Duodenal mucosa (tissue), 2 donors: ENCODE data around the gene OR10A3.

Experiments
- H3K27ac ChIP-seq: one replicate; pipeline ENCODE4 v1.7.0; 2013; ENCODE audit warnings: low read depth, low read length
- H3K27me3 ChIP-seq, 2 donors: one replicate each; pipeline ENCODE4 v1.7.0; 2013; ENCODE audit warnings: low read length in 2 of 2, control low read depth in 1 of 2; ENCODE audit not compliant: insufficient read depth in 2 of 2, control insufficient read depth in 1 of 2
- H3K36me3 ChIP-seq, 2 donors: one replicate each; pipeline ENCODE4 v1.7.0; 2013; ENCODE audit warnings: low read length in 2 of 2, control low read depth in 1 of 2; ENCODE audit not compliant: insufficient read depth in 2 of 2, control insufficient read depth in 1 of 2
- H3K4me1 ChIP-seq, 2 donors: one replicate each; pipeline ENCODE4 v1.7.0; 2013; ENCODE audit warnings: low read length in 2 of 2, control low read depth in 1 of 2; ENCODE audit not compliant: insufficient read depth in 2 of 2, control insufficient read depth in 1 of 2
- H3K4me3 ChIP-seq, 2 donors: one replicate each; pipeline ENCODE4 v1.7.0; 2013; ENCODE audit warnings: low read length in 2 of 2, low read depth in 1 of 2
- H3K9ac ChIP-seq, 2 donors: one replicate each; pipeline ENCODE4 v1.7.0; 2013; ENCODE audit warnings: low read length in 2 of 2, low read depth in 1 of 2
- H3K9me3 ChIP-seq, 2 donors: one replicate each; pipeline ENCODE4 v1.7.0; 2013; ENCODE audit warnings: low read length in 2 of 2, control low read depth in 1 of 2; ENCODE audit not compliant: control insufficient read depth in 1 of 2

The OR10A3 gene

GRCh38 chr11:7971846-7972245 lies 30.3 kb upstream of the OR10A3 start:
- H3K4me3 ChIP-seq: no peak overlapping the region
- H3K27me3 ChIP-seq: no peaks in the 10 kb centered on the region
- no peak overlapping the region for H3K27ac ChIP-seq
- no peaks in the 10 kb centered on the region for H3K36me3 ChIP-seq
- H3K9ac ChIP-seq: no peak overlapping the region
- no peaks in the 10 kb centered on the region for H3K9me3 ChIP-seq
- H3K4me1 ChIP-seq: no peaks in the 10 kb centered on the region

DNA sequence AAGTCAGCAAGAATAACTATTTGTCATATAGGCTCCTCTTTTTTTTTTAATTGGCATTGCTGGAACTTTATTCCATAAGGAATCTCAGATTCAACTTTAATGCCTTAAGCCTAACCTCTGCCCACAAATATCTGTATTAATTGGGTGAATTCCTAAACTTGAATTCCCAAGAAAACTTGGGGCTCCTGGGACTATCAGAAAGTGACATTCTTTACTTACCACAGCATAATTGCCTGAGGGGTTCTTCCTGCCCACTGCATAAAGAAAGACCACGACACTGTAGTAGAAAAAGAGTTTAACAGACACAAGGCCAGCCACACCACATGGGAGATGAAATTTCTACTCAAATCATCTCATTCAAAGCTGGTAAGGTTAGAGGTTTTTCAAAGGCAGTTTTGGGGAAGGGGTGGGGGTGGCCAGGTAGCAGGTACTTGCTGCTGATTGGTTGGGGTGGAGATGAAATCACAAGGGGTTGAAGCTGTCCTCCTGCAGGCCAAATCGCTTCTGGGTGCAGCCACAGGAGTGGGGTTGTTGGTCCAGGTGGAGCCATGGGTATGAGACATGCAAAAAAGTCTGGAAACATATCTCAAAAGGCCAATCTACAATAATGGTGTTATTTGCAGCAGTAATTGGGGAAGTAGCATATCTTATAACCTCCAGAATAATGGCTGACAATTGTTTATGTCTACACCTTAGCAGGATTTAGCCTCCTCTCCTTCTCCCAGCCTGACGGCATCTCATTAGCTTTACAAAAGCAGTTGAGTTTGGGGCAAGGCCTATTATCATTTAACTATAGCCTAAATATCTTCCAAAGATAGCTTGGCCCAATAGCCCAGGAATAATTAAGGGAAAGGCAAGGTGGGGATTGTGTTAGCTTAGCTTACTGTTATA lies 28.5 kb upstream of the OR10A3 start:
- no peaks in the 10 kb centered on the region for H3K36me3 ChIP-seq
- H3K9me3 ChIP-seq: no peaks in the 10 kb centered on the region
- no peaks in the 10 kb centered on the region for H3K27me3 ChIP-seq
- H3K4me1 ChIP-seq: no peaks in the 10 kb centered on the region
- H3K9ac ChIP-seq: no peak overlapping the region
- H3K4me3 ChIP-seq: no peak overlapping the region
- no peak overlapping the region for H3K27ac ChIP-seq

DNA sequence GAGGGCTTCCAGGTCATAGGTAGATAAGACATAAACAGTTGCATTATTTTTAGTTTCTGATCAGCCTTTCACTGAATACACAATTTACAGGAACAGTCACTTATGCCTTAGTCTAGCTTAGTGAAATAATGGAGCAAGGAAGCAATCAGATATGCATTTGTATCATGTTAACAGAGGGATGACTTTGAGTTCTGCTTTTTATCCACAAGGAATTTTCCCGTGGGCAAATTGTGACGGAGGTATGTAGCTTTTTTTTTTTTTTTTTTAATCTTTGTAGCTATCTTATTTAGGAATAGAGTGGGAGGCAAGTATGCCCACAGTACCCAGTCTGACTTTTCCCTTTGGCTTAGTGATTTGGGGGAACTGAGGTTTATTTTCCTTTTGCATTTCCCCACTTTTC lies 27.2 kb upstream of the OR10A3 start:
- no peak overlapping the region for H3K4me3 ChIP-seq
- H3K36me3 ChIP-seq: no peaks in the 10 kb centered on the region
- no peaks in the 10 kb centered on the region for H3K9me3 ChIP-seq
- no peaks in the 10 kb centered on the region for H3K27me3 ChIP-seq
- no peak overlapping the region for H3K9ac ChIP-seq
- no peak overlapping the region for H3K27ac ChIP-seq
- H3K4me1 ChIP-seq: no peaks in the 10 kb centered on the region

GRCh38 chr11:7967826-7968225 lies 26.3 kb upstream of the OR10A3 start:
- no peaks in the 10 kb centered on the region for H3K36me3 ChIP-seq
- H3K4me1 ChIP-seq: no peaks in the 10 kb centered on the region
- no peak overlapping the region for H3K9ac ChIP-seq
- H3K27ac ChIP-seq: no peak overlapping the region
- H3K9me3 ChIP-seq: no peaks in the 10 kb centered on the region
- no peaks in the 10 kb centered on the region for H3K27me3 ChIP-seq
- no peak overlapping the region for H3K4me3 ChIP-seq

DNA sequence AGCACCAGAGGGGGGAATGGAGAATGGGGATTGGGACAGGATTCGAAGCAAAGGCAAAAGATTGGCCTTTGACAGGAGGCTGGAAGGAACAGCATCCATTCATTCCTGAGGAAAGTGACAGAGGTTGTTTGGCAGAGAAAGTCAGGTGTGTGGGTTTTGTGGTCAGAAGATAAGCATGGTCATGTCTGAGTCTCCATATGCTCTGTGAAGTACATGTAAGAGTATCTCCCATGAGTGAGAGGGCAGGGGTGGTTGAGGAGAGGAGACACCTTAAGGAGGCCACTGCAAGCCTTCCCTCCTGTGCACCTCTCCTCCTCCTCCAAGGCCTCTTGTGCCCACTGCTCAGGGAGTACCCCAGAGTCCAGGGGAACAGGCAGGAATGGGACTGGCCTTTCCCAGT lies 25.6 kb upstream of the OR10A3 start:
- Histone ChIP-seq H3K27me3 (no peaks in the 10 kb centered on the region), H3K36me3 (no peaks in the 10 kb centered on the region), H3K4me3 (no peak overlapping the region), H3K27ac (no peak overlapping the region), H3K4me1 (no peaks in the 10 kb centered on the region), H3K9me3 (no peaks in the 10 kb centered on the region), H3K9ac (no peak overlapping the region)

DNA sequence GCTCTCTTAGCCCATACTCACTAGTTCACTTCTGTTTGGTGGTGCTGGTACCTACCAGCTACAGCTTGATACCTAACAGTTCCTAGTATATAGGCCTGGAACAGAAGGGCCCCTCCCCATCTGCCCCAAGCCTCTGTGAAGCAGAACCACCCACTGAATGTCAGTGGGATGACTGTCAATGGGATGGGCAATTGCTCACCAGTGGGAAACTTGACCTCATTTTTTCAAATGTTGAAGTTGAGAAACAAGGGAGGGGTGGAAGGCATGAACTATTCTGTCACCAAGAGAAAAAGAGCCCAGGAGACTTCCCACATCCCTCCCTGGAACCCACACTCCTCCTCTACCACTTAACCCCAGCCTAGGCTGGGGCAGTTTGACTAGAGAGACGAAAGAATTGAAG lies 23.9 kb upstream of the OR10A3 start, which contains the start of gene NLRP10:
Gene NLRP10 (minus strand): TSS at position 62 of the 400 bp plus-strand sequence. CDS start 1,952 bp downstream, outside the sequence.
- Histone ChIP-seq H3K4me1 (no peaks in the 10 kb centered on the region), H3K27ac (no peak within 1 kb of the TSS), H3K27me3 (no peaks in the 10 kb centered on the region), H3K9me3 (no peaks in the 10 kb centered on the region), H3K36me3 (no peaks in the 10 kb centered on the region), H3K9ac (no peak within 1 kb of the TSS), H3K4me3 (no peak within 1 kb of the TSS)

DNA sequence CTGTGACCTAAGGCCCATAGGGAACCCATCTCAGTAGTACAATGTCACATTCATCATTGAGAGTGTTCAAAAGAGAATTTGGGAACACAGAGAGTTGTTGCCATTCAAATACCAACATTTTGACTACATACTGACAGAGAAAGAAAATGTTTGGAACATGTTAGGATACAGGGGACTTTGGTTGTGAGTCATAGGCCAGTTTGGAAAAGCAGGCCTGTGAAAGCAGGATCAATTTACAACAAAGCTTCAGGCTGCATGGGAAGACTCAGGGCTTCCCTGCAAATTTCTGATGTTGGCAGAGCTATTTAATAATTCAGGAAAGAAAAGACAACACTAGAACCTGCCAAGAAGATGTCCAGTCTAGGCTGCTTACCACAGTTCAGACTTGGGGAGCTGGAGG lies 23.4 kb upstream of the OR10A3 start:
- Histone ChIP-seq H3K36me3 (no peaks in the 10 kb centered on the region), H3K9me3 (no peaks in the 10 kb centered on the region), H3K27ac (no peak overlapping the region), H3K4me1 (no peaks in the 10 kb centered on the region), H3K27me3 (no peaks in the 10 kb centered on the region), H3K9ac (no peak overlapping the region), H3K4me3 (no peak overlapping the region)

DNA sequence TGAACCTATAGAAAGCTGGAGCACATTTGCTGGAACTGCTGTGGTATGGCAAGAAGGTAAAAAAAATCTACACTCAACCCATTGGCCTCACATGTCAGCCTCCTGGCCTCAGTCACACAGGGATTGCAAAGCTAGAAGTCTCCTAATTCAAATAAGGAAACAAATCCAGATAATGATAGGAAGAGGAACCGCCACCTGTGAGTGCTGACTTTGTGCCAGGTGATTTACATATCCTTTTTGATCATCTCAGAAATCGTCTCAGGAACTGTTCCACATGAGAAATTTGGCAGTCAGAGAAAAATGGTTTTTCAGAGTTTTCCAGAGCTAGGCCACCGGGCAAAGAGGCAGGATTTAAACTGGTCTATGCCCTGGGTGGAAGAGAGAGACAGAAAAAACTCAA lies 22.8 kb upstream of the OR10A3 start:
- no peak overlapping the region for H3K4me3 ChIP-seq
- H3K27ac ChIP-seq: no peak overlapping the region
- no peaks in the 10 kb centered on the region for H3K4me1 ChIP-seq
- H3K9me3 ChIP-seq: no peaks in the 10 kb centered on the region
- no peaks in the 10 kb centered on the region for H3K36me3 ChIP-seq
- no peaks in the 10 kb centered on the region for H3K27me3 ChIP-seq
- no peak overlapping the region for H3K9ac ChIP-seq

GRCh38 chr11:7955191-7955590 lies 13.7 kb upstream of the OR10A3 start:
- Histone ChIP-seq H3K9ac (no peak overlapping the region), H3K27ac (no peak overlapping the region), H3K4me3 (no peak overlapping the region), H3K4me1 (no peaks in the 10 kb centered on the region), H3K9me3 (no peaks in the 10 kb centered on the region), H3K27me3 (no peaks in the 10 kb centered on the region), H3K36me3 (no peaks in the 10 kb centered on the region)

- Histone ChIP-seq H3K9me3 (no peaks in the 10 kb centered on the region), H3K9ac (no peak overlapping the region), H3K27me3 (no peaks in the 10 kb centered on the region), H3K27ac (no peak overlapping the region), H3K36me3 (no peaks in the 10 kb centered on the region), H3K4me3 (no peak overlapping the region), H3K4me1 (no peaks in the 10 kb centered on the region)
These were observed 8.4 kb upstream of the OR10A3 start for GRCh38 chr11:7949934-7950333.
